H54 (cell line): ENCODE results near the gene TBXAS1.
"Not testable (repeated sequence)": the region's sequence is repeated elsewhere in the genome, so short reads cannot be mapped to it uniquely, and the experiment has no call there.

ENCODE experiments used
- DNase-seq: peaks from one replicate; pipeline ENCODE4 v3.0.0; 2011; ENCODE audit warnings: low spot score, mixed read lengths; ENCODE audit not compliant: insufficient read length
- FAIRE-seq: peaks from 3 replicates; lab custom pipeline; 2011; peaks lifted over from hg19 to GRCh38; lab: Jason Lieb, UNC
- POLR2A ChIP-seq: IDR thresholded peaks from 2 replicates; pipeline ENCODE4 v1.6.1; 2011; ENCODE audit warnings: low read depth, mild to moderate bottlenecking, low read length

The TBXAS1 gene

GRCh38 chr7:139838276-139838675 is 9.2 kb downstream of the TBXAS1 start:
- FAIRE-seq: no peak
- no peak for DNase-seq
- TF ChIP-seq POLR2A: no peak

GRCh38 chr7:139838876-139839275 is 9.8 kb downstream of the TBXAS1 start:
- no peak for FAIRE-seq
- no peak for DNase-seq
- no peak for TF ChIP-seq POLR2A

- no peak for TF ChIP-seq POLR2A
- DNase-seq (no peak), FAIRE-seq (no peak)
Measured at GRCh38 chr7:139840776-139841175, 11.7 kb downstream of the TBXAS1 start.

DNA sequence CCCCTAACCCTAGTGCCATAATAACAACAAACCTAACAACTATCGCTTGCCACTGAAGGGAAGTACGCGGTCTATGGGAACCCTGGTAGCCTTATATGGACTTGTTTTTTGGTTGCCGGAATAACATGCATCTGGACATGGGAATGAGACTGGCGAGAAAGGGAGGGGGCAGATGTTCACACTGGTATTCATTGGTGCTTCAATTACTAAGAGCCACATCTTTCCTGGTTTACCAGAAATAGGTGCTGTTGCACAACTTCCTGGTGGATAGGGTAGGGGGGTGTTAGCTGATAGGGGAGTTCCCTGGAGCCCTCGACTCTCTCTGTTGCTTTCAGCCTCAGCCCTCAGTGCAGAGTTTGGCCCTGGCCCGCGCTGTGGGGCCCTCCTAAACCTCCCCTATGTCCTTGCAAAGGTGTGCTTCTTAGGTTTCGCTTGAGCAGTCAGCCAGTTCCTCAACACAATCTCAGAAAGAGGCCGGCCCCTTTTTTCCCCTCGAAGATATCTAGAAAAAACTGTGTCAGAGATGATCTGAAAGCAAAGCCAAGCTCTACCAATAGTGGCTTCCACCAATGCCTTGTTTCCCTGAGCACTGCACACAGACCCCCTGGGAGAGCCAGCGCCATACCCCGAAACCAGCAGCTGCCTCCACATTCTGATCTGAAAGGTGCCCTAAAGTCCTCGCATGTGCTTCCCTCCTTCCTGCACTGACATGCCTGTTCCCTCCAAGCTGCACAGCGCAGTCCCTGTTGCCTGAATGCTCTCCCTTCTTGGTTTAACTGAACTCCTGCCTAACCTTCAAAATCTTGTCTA is 13.5 kb downstream of the TBXAS1 start:
- FAIRE-seq (no peak), DNase-seq (no peak)
- TF ChIP-seq POLR2A: no peak

- FAIRE-seq: not testable (repeated sequence)
Measured at GRCh38 chr7:139843211-139843537, 14.1 kb downstream of the TBXAS1 start.

DNA sequence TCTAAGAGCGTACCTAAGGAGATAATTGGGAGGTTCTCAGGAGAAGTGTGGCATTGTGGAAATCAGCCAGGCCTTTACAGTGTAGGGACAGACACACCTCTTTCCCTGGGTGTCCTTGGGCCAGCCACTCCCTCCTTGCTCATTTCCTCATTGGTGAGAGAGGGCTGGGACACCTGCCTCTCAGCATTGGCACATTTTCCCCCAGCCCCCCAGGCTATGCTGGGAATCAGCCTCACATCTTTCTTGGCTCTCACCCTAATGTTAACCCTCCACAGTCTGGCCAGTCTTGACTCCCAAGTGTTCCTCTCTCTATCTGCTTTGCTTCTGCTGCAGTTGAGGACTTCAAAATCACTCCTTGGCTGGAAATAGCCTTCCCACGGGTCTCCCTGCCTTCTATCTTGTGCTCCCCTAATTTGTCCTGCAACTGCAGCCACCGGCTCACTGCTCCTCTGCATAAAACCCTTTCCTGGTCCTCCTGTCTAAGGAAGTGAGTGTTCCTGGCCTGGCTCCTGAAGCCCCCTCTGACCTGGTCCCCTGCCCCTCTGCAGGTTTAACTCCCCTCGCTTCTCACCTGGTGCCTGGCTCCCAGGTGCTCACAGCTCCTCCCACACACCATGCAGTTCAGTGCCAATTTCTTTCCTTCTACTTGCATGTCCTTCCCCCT is 15.8 kb downstream of the TBXAS1 start:
- DNase-seq (no peak), FAIRE-seq (no peak)
- no peak for TF ChIP-seq POLR2A

More at GRCh38 chr7:139843211-139843537, 14.1 kb downstream of the TBXAS1 start:
- DNase-seq: not testable (repeated sequence)

GRCh38 chr7:139845443-139845805 is 16.4 kb downstream of the TBXAS1 start:
- FAIRE-seq (no peak), DNase-seq (no peak)
- TF ChIP-seq POLR2A: no peak

DNA sequence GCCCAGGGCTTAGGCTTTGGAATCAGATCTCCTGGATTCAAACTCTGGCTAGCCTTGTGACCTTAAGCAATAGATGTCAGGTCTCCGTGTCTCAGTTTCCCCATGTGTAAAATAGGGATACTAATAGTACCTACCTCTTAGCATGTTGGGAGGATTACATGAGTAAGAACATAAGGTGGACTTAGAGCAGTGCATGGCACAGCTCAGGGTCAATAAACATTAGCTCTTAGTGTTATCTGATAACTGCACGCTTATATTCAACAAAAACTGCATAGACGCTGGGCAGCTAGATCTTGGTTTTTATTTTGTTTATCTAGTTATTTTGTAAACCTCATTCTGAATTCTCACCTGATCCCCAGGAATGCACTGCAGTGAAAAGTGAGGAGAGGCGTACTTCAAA is 17.2 kb downstream of the TBXAS1 start:
- DNase-seq: no peak
- FAIRE-seq: no peak
- no peak for TF ChIP-seq POLR2A

GRCh38 chr7:139848274-139848673 is 19.2 kb downstream of the TBXAS1 start:
- no peak for TF ChIP-seq POLR2A
- no peak for FAIRE-seq
- no peak for DNase-seq

GRCh38 chr7:139850906-139851305 is 21.8 kb downstream of the TBXAS1 start:
- no peak for DNase-seq
- no peak for TF ChIP-seq POLR2A
- no peak for FAIRE-seq

GRCh38 chr7:139851770-139852481 is 22.9 kb downstream of the TBXAS1 start:
- no peak for FAIRE-seq
- DNase-seq: no peak
- no peak for TF ChIP-seq POLR2A

- no peak for DNase-seq
- TF ChIP-seq POLR2A: no peak
- FAIRE-seq: no peak
Measured at GRCh38 chr7:139852482-139852845, 23.4 kb downstream of the TBXAS1 start.

DNA sequence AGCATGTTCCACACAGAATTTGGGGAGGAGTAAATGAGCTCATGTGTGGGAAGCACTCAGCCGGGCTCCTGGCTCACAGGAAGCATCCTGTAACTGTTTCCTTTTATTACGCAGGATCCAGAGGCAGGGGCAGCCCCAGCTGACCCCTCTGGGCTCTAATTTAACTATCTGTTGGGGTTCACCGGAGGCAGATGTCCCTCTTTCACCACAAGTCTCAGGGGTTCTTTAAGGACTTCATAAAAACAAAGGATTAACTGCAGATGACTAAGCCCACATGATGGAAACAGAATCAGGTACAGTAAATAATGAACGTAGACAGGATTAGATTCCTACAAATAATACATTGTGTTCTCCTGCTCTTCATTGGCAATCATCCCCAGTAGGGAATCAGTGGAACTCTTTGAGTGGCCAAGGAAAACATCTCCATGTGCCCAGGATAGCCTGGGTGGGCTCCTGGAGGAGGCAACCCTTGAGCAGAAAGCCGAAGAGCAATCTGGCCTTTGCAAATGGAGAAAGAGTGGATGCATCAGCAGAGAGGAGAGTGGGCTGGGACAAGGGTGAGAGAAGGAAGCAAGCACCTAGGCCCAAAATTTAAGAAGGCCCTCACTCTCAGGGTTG is 24.6 kb downstream of the TBXAS1 start:
- DNase-seq (no peak), FAIRE-seq (no peak)

GRCh38 chr7:139854124-139854511 is 25.1 kb downstream of the TBXAS1 start:
- FAIRE-seq (no peak), DNase-seq (no peak)

More for the DNA sequence above, 24.6 kb downstream of the TBXAS1 start:
- TF ChIP-seq POLR2A: no peak

More at GRCh38 chr7:139854124-139854511, 25.1 kb downstream of the TBXAS1 start:
- TF ChIP-seq POLR2A: no peak
